Endothelial cell of umbilical vein (primary cell): ENCODE data around the gene NELFA. TPM values are rescaled to one million over a fixed set of nuclear protein-coding genes. Genes with fewer than 3 reads are reported as not detected.

Experiments used
- BruUV-seq: library from RNA; stranded (reverse); fragments of 400-500 nt; replicated peaks from 2 replicates; lab custom pipeline; 2021; lab: Mats Ljungman, UMichigan
- CTCF ChIA-PET: fragments of 300-600, 350-600 bp; sonication (Branson Sonifier 250); formaldehyde crosslinking; loops from one replicate; lab custom pipeline; 2021; ENCODE audit warnings: antibody characterized with exemption, inconsistent platforms; lab: Charles Lee
- POLR2A ChIA-PET: fragments of 300-600, 350-600 bp; sonication (Branson Sonifier 250); formaldehyde crosslinking; loops from one replicate; lab custom pipeline; 2021; ENCODE audit warnings: antibody characterized with exemption, inconsistent platforms; lab: Charles Lee
- DNase-seq: peaks from one replicate; pipeline ENCODE4 v3.0.0-alpha.2; 2011; ENCODE audit warnings: low read depth, low spot score
- FAIRE-seq: peaks from 2 replicates; lab custom pipeline; 2011; peaks lifted over from hg19 to GRCh38; lab: Jason Lieb, UNC
- H2AFZ ChIP-seq: 2 replicates; pipeline ENCODE4 v1.6.0; 2012; ENCODE audit warnings: low read depth, low read length, control low read depth, inconsistent platforms
- H3K27ac ChIP-seq: 2 replicates; pipeline ENCODE4 v1.5.1; 2011; ENCODE audit warnings: low read depth, mild to moderate bottlenecking, control low read depth, low read length, moderate library complexity; ENCODE audit not compliant: insufficient read depth
- H3K27me3 ChIP-seq, 2 experiments: 2 replicates each; pipeline versions ENCODE4 v1.6.0 to v1.6.1; 2011; ENCODE audit warnings: low read length in 2 of 2, mixed read lengths in 1 of 2; ENCODE audit not compliant: control insufficient read depth in 2 of 2, insufficient read depth in 2 of 2
- H3K36me3 ChIP-seq, 2 experiments: 2 replicates in 1 of 2; 3 replicates in 1 of 2; pipeline ENCODE4 v1.5.1; 2011; ENCODE audit warnings: low read length in 2 of 2, mild to moderate bottlenecking in 1 of 2, moderate library complexity in 1 of 2; ENCODE audit not compliant: control insufficient read depth in 2 of 2, insufficient read depth in 2 of 2; ENCODE audit errors: extremely low read depth in 1 of 2
- H3K4me1 ChIP-seq: 3 replicates; pipeline ENCODE4 v1.5.1; 2011; ENCODE audit warnings: mild to moderate bottlenecking, low read length; ENCODE audit not compliant: control insufficient read depth, insufficient read depth; ENCODE audit errors: extremely low read depth
- H3K4me2 ChIP-seq: 2 replicates; pipeline ENCODE4 v1.6.1; 2011; ENCODE audit warnings: low read length, control low read depth, mixed read lengths; ENCODE audit not compliant: insufficient read depth
- H3K4me3 ChIP-seq, 3 experiments: fragments of 200-600 bp in 1 of 3; sonication (generic), shearing (Covaris generic) in 1 of 3; replicated peaks in 1 of 3; 2 replicates each; pipeline ENCODE4 v1.5.1; 2011 to 2016; ENCODE audit warnings: control low read depth in 3 of 3, low read length in 3 of 3, mild to moderate bottlenecking in 2 of 3, inconsistent platforms in 1 of 3, low read depth in 1 of 3, moderate library complexity in 1 of 3; ENCODE audit not compliant: insufficient read depth in 1 of 3
- H3K79me2 ChIP-seq: 2 replicates; pipeline ENCODE4 v1.6.0; 2012; ENCODE audit warnings: low read length, inconsistent platforms; ENCODE audit not compliant: control insufficient read depth, insufficient read depth
- H3K9ac ChIP-seq: replicated peaks from 2 replicates; pipeline ENCODE3; 2011; ENCODE audit warnings: low read length, control low read depth; ENCODE audit not compliant: insufficient read depth; ENCODE audit errors: extremely low read depth
- H3K9me1 ChIP-seq: replicated peaks from 3 replicates; pipeline ENCODE4 v1.6.0; 2011; ENCODE audit warnings: mild to moderate bottlenecking, low read length; ENCODE audit not compliant: control insufficient read depth, insufficient read depth; ENCODE audit errors: extremely low read depth
- H3K9me3 ChIP-seq: replicated peaks from 2 replicates; pipeline ENCODE4 v1.5.1; 2012; ENCODE audit warnings: low read length, inconsistent platforms; ENCODE audit not compliant: control insufficient read depth, insufficient read depth
- H4K20me1 ChIP-seq: replicated peaks from 2 replicates; pipeline ENCODE3; 2011; ENCODE audit warnings: mild to moderate bottlenecking, low read length; ENCODE audit not compliant: control insufficient read depth, insufficient read depth; ENCODE audit errors: extremely low read depth
- EZH2 ChIP-seq: IDR thresholded peaks from 2 replicates; pipeline ENCODE4 v1.6.1; 2012; ENCODE audit warnings: borderline replicate concordance, low read depth, mild to moderate bottlenecking, moderate library complexity, low read length, inconsistent platforms; ENCODE audit not compliant: severe bottlenecking
- FOS ChIP-seq: IDR thresholded peaks from 2 replicates; pipeline ENCODE4 v1.6.1; 2011; ENCODE audit warnings: mild to moderate bottlenecking, low read length, moderate library complexity, borderline replicate concordance; ENCODE audit not compliant: insufficient read depth
- GATA2 ChIP-seq: IDR thresholded peaks from 2 replicates; pipeline ENCODE4 v1.7.0; 2011; ENCODE audit warnings: low read depth, mild to moderate bottlenecking, moderate library complexity, mixed read lengths, low read length; ENCODE audit not compliant: insufficient read length, insufficient read depth
- JUN ChIP-seq: IDR thresholded peaks from 2 replicates; pipeline ENCODE4 v1.6.1; 2011; ENCODE audit warnings: borderline replicate concordance, low read depth; ENCODE audit not compliant: insufficient read length, insufficient read depth
- MYC ChIP-seq: IDR thresholded peaks from one replicate; pipeline ENCODE4 v1.6.1; 2011; ENCODE audit warnings: mild to moderate bottlenecking, low read depth, low read length
- POLR2A ChIP-seq: IDR thresholded peaks from 2 replicates; pipeline ENCODE4 v1.6.1; 2012; ENCODE audit warnings: low read depth, mild to moderate bottlenecking, control low read depth, low read length
- POLR2AphosphoS5 ChIP-seq: IDR thresholded peaks from 2 replicates; pipeline ENCODE4 v1.6.1; 2012; ENCODE audit warnings: low read depth, mild to moderate bottlenecking, control low read depth, low read length, moderate library complexity; ENCODE audit not compliant: insufficient read depth
- dilution Hi-C: fragments of 300-500 bp; cut with MboI; formaldehyde crosslinking; loops from one replicate; pipeline ENCODE4 v1.15.0; 2019; ENCODE audit warnings: low sequenced_read_pairs; ENCODE audit not compliant: extremely low pct_ligation_motif_present
- intact Hi-C: fragments of 100-400 bp; cut with micrococcal nuclease; formaldehyde crosslinking; loops from one replicate; pipeline ENCODE4 v1.10.0; 2022
- polyA plus RNA-seq, 4 experiments: library from polyadenylated mRNA; depleted of rRNA in 3 of 4; stranded (reverse) in 3 of 4; unstranded in 1 of 4; fragments of >200 nt; gene quantifications; 2 replicates each; pipeline versions ENCODE4 v1.2.1 to v1.2.3, GENCODE V29; 2011 to 2012; ENCODE audit warnings: missing spikeins in 1 of 4
- total RNA-seq: library from RNA; stranded (reverse); gene quantifications from 2 replicates; pipeline ENCODE4 v1.2.3, GENCODE V29; 2021
- TF ChIP-seq, protein P1 (sequence below): IDR thresholded peaks from 2 replicates; pipeline ENCODE4 v1.6.1; 2011; ENCODE audit not compliant: insufficient read depth, insufficient read length
- TF ChIP-seq, protein P2 (sequence below), 2 donors: IDR thresholded peaks; 1 replicate in 1 of 2; 2 replicates in 1 of 2; pipeline ENCODE4 v1.5.1; 2011; ENCODE audit warnings: low read length in 2 of 2, mild to moderate bottlenecking in 2 of 2, moderate library complexity in 2 of 2, control low read depth in 1 of 2, inconsistent platforms in 1 of 2, low read depth in 1 of 2; ENCODE audit not compliant: insufficient read depth in 1 of 2; ENCODE audit errors: extremely low read depth in 1 of 2

Gene NELFA
- total and polyA plus RNA-seq, 2 donors (not counting 3 experiments of a cell fraction or from before 2014, with no cell fraction given): 22.8 to 30.3 TPM

DNA sequence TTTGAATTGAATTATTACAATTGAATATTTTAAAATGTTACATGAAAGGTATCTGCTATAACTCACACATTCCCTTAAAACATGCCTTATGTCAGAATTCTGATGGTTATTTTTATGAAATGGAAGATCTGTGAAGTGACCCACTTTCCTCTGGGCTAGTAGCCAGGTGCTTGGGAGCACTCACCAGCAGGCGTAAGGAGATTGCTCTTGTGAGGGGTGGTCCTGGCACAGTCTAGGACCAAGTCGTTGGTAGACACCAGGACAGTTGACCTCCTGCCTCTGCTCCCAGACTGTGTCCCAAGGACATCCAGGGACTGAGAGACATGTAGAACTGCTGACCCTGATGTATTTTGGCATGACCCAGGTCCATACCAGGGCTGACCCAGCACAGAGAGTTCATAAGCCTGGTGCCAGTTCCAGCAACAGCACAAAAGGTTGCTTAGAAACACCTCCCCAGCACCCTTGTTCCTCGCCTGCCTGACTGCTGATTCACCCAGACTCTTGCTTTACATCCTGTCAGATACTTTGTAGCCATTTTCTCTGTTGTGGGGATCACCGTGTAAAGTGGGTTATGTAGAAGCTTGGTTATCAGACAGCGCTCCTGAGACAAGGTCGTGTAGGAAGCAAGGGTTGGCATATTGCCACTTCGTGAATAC lies 48.5 kb downstream of the NELFA start:
- Histone ChIP-seq H3K4me1 (no peaks in the 10 kb centered on the region), H3K27ac (no peak overlapping the region), H3K4me2 (no peak overlapping the region), H3K4me3 (no peak overlapping the region), H3K9ac (no peak overlapping the region), H3K27me3 (no peaks in the 10 kb centered on the region), H3K9me1 (no peaks in the 10 kb centered on the region), H4K20me1 (no peaks in the 10 kb centered on the region), H2AFZ (no peak overlapping the region), H3K79me2 (no peaks in the 10 kb centered on the region), H3K36me3 (peaks cover 20 to 49% of the 10 kb centered on the region in 2 experiments), H3K9me3 (no peaks in the 10 kb centered on the region)
- ChIA-PET POLR2A (no interaction called here), CTCF (interaction anchor here (1.4 kb wide), 1 partner anchor 18 kb away, joined by 3 read pairs; no protein-coding TSS in a partner anchor)
- TF ChIP-seq EZH2 (no peak), FOS (no peak), GATA2 (no peak), POLR2A (no peak), JUN (no peak), POLR2AphosphoS5 (no peak), MYC (no peak)
- TF ChIP-seq, protein P1, sequence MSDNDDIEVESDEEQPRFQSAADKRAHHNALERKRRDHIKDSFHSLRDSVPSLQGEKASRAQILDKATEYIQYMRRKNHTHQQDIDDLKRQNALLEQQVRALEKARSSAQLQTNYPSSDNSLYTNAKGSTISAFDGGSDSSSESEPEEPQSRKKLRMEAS: no peak
- TF ChIP-seq, protein P2, sequence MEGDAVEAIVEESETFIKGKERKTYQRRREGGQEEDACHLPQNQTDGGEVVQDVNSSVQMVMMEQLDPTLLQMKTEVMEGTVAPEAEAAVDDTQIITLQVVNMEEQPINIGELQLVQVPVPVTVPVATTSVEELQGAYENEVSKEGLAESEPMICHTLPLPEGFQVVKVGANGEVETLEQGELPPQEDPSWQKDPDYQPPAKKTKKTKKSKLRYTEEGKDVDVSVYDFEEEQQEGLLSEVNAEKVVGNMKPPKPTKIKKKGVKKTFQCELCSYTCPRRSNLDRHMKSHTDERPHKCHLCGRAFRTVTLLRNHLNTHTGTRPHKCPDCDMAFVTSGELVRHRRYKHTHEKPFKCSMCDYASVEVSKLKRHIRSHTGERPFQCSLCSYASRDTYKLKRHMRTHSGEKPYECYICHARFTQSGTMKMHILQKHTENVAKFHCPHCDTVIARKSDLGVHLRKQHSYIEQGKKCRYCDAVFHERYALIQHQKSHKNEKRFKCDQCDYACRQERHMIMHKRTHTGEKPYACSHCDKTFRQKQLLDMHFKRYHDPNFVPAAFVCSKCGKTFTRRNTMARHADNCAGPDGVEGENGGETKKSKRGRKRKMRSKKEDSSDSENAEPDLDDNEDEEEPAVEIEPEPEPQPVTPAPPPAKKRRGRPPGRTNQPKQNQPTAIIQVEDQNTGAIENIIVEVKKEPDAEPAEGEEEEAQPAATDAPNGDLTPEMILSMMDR (IDR thresholded peaks at IDR 0.05; ENCODE audit: extremely low read depth in 1 of 2, insufficient read depth in 1 of 2, low read depth in 1 of 2, low read length in 2 of 2): no peak
- BruUV-seq: no TSS peak
- DNase-seq: no peak
- dilution Hi-C loops: no loop called here
- intact Hi-C loops: no loop called here
- FAIRE-seq: no peak
